ENCODE measurements around the gene JAG1.

DNA sequence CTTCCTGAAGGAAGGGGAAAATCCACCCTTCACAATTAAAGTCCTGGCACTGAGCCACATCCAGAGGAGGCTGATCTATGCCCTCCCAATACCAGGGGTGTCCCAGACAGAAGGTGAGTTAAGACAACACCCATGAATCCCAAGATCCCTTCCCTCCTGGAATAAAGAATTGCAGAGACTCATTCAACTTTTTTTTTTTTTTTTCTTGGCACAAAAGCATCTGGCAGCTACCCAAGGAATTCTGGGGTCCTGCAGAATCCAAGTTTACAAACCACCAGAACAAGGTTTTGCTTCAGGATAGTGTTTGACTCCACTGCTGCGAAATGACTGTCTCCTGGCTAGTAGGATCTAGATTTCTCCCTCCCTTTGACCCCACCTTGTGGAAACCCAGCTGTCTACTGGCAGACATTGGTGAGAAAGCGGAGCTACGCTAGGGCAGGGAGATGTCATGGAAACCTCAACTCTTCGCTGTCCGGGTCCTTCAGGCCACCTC, 37.4 kb downstream of the JAG1 start:
- TF ChIP-seq, protein P1, sequence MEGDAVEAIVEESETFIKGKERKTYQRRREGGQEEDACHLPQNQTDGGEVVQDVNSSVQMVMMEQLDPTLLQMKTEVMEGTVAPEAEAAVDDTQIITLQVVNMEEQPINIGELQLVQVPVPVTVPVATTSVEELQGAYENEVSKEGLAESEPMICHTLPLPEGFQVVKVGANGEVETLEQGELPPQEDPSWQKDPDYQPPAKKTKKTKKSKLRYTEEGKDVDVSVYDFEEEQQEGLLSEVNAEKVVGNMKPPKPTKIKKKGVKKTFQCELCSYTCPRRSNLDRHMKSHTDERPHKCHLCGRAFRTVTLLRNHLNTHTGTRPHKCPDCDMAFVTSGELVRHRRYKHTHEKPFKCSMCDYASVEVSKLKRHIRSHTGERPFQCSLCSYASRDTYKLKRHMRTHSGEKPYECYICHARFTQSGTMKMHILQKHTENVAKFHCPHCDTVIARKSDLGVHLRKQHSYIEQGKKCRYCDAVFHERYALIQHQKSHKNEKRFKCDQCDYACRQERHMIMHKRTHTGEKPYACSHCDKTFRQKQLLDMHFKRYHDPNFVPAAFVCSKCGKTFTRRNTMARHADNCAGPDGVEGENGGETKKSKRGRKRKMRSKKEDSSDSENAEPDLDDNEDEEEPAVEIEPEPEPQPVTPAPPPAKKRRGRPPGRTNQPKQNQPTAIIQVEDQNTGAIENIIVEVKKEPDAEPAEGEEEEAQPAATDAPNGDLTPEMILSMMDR (IDR thresholded peaks at IDR 0.05), result no peak
- no peak for TF ChIP-seq POLR2A (IDR thresholded peaks at IDR 0.05)
